NCI-H146 (cell line): Measurements from ENCODE around the gene HAO1.
"Not testable (repeated sequence)": the region's sequence is repeated elsewhere in the genome, so short reads cannot be mapped to it uniquely, and the experiment has no call there.

Source experiments
- DNase-seq: peaks from one replicate; lab custom pipeline; 2025; lab: John Stamatoyannopoulos, UW

The HAO1 gene

DNA sequence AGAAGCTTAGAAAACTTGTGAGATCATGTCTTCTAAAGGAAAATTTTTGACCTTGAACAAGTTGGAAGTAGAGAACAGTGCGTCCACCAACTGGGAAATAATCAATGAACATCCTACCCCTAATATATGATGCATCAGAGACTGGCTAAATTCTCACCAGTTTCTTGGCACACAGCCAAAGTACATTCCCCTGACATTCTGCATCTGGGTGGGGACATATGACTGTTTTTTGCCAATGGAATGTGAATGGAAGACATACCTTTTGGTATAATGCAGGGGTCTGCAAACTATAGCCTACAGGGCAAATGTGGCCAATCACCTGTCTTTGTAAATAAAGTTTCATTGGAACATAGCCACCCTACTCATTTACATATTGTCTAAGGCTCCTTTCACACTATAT, 84.7 kb downstream of the HAO1 start:
- peak; percentile 5 for DNase-seq

DNA sequence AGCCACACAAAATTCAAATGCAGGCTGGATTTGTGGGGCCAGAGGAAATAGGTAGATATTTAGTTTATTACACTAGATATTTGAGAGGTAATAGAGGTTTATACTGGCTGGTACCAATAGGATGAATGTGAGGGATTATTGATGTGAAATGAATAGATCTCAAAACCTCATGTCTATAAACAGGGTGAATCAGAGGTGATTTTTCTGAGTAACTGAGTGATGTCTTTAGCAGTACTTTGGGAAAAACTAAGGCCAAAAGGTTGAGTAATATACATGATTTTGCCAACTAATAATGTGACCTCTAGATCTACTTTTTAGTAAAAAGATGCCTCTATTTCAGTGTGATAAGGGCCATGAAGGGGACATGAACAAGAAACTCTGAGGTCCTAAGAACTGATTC, 86.8 kb downstream of the HAO1 start:
- DNase-seq: no peak

DNA sequence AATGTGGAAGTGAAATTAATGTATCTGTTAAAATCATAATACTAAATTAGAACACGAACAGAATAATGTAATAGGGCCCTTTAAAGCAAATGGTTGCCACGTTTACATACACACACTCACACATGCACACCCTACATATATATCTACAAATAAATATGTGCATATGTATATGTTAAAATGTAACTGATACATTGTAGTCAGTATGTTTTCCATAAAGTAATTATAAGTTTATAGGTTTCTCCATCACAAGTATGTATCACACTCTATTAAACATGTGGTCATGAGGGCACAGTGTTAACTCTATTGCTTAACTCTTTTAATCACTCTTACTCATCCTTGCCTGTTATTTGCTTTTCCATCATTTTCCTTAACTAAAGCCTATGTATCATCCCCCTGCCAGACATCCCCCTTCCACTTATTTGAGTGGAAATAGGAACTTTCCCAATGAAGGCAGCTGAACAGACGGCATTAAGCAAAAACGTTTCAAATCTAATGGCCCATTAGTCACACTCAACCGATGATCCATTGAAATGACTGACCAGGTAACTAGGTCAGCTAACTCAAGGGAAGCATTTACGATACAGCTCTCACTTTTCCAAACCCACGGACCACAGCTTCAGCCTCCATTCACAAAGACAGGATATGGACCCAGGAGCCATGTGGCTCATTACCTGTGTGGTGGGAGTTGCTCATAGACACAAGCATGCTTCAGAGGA, 89.3 kb downstream of the HAO1 start:
- DNase-seq: no peak

DNA sequence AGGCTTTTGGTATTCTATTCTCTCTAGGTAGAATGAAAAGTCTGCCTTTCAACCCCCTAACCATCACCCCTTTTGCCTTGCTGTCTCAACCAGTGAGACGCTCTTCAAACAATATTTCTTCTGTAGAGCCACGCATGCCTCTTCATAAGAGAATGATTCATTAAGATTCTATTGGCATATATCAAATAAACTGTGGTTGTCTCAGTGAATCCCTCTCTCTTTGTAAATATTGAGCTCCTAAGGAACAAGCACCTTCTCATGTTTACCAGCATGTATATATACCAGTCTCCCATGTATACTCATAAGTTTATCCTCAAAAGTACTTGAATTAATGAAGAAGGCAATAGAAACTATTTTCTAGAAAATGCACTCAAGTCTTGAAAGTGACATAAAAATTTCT, 90.6 kb downstream of the HAO1 start:
- DNase-seq: no peak

DNA sequence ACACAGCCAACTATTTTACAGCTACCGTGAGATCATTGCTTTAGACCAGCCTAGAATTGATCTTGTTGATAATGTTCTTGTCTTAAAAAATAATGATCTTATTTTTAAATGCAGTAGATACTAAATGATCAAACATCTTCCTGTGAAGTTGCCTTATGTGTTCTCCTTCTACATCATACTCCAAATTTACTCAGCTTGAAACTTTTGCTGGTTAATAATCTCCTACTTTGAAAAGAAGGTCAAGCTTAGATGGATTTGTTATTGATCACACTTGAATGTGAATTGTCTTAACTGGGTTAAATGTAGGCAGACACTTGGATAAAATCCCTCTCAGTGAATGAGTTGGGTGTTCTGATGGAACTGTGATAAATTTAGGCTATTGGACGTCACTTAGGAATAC, 91.9 kb downstream of the HAO1 start:
- DNase-seq: no peak

DNA sequence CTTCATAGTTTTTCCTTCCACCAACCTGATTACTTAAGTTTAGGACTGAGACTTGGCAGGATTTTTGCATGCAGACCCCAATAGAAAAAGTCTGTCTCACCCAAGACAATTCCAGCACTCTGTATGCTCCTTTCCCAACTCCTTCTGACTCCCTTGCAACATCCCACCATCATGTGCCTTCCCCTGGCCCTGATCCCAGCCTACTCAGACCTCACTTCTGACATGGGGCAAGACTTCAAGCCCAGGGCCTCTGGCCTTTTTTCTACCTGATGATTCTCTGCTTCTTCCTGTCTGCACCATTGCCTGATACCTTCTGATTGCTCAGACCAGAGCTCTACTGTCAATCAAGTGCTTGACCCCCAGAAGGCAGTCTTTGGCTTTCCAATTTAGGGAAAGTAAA, 96.6 kb downstream of the HAO1 start:
- DNase-seq: no peak

DNA sequence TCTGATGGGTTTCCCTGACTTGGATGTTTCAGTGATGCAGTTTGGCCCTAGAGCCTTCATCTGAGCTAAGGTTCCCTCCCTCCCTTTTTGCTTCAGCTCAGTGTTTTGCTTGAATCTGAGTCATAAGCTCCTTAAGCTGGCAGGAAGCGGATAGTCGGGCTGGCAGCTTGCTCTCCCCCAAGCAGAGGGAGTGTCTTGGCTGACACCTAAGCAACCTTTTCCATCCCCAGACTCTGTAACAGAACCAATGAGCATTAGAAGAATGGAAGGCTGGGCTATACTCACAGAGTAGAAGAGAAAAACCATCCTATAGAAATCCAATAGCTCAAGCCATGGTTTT, 98.3 kb downstream of the HAO1 start:
- DNase-seq: no peak

DNA sequence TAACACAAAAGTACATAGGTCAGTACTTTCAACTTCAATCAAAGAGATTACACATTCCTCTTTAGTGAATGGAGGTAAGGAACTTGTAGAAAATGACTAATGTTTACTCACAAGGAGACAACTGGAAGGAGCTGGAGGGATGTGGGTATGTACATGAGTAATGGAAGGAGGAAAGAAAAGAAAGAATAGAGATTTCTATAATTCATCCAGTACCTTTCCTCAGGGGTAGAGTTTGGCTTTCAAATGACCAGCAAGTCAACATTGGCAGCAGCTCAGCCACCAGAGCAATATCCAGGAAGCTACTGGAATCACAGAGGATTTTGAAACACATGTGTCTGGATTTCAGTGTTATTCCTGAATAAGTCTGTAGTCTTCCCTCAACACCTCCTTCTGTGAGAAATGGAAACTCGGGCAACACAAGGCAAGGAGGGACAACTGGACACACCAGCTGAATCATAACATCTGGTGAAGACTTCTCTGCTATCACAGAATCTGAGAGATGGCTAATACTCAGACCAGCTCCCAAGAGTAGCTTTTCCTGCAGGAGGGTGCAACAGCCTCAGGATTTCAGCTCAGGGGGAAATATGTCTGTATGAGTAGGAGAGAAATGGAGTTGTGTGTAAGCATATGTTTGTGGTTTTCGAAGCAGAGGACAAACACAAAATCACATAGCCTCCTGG, 98.8 kb downstream of the HAO1 start:
- no peak for DNase-seq

DNA sequence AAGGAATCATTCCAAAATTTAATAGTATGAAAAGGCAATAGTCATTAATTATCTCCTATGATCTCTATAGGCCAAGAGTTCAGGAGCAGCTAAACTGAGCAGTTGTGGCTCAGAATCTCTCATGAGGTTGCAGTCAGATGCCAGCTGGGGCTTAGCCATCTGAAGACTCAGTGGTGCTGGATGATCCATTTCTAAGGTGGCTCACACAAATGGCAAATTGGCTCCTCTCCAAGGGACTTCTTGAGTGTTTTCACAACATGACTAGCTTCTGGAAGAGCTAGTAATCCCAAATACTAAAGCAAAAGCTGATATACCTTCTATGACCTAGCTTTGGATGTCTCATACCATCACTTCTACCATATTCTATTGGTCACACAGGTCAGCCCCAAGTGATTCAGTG, 104.2 kb downstream of the HAO1 start:
- no peak for DNase-seq

DNA sequence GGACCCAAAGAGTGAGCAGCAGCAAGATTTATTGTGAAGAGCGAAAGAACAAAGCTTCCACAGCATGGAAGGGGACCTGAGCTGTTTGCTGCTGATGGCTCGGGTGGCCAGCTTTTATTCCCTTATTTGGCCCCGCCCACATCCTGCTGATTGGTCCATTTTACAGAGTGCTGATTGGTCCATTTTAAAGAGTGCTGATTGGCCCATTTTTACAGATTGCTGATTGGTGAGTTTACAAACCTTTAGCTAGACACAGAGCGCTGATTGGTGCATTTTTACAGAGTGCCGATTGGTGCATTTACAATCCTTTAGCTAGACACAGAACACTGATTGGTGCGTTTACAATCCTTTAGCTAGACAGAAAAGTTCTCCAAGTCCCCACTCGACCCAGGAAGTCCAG, 105.8 kb downstream of the HAO1 start:
- DNase-seq: not testable (repeated sequence)
